CD4-positive, alpha-beta T cell (primary cell): ENCODE measurements around the gene PPIF. TPM values are rescaled to one million over a fixed set of nuclear protein-coding genes. Genes with fewer than 3 reads are reported as not detected.

Experiments
- ATAC-seq: fragments of 200-7000 bp; cut with Tn5 transposase; one replicate; pipeline ENCODE4 v1.10.0; 2022; ENCODE audit warnings: mild to moderate bottlenecking; ENCODE audit not compliant: poor library complexity
- CTCF ChIA-PET: fragments of 350-600 bp; sonication (Branson Sonifier 250); formaldehyde crosslinking; loops from one replicate; lab custom pipeline; 2021; ENCODE audit warnings: antibody characterized with exemption, inconsistent platforms; lab: Charles Lee
- POLR2A ChIA-PET: fragments of 350-600 bp; sonication (Branson Sonifier 250); formaldehyde crosslinking; loops from one replicate; lab custom pipeline; 2021; ENCODE audit warnings: antibody characterized with exemption, inconsistent platforms; lab: Charles Lee
- DNase-seq, 14 experiments: peaks; one replicate each; pipeline ENCODE4 v3.0.0-alpha.2; 2013 to 2020; ENCODE audit warnings: mixed read lengths in 2 of 14
- H3K27ac ChIP-seq, 2 donors: one replicate each; pipeline versions ENCODE4 v1.5.1 to v1.7.0; 2013; ENCODE audit warnings: low read length in 2 of 2, low read depth in 1 of 2, mild to moderate bottlenecking in 1 of 2
- H3K27me3 ChIP-seq, 2 experiments: 1 replicate in 1 of 2; 2 replicates in 1 of 2; pipeline versions ENCODE4 v1.6.1 to v1.7.0; 2013; ENCODE audit warnings: low read length in 2 of 2, control low read depth in 1 of 2, mild to moderate bottlenecking in 1 of 2, moderate library complexity in 1 of 2; ENCODE audit not compliant: insufficient read depth in 2 of 2, control insufficient read depth in 1 of 2
- H3K36me3 ChIP-seq: one replicate; pipeline ENCODE4 v1.6.1; 2013; ENCODE audit warnings: low read length, control low read depth; ENCODE audit not compliant: insufficient read depth
- H3K4me1 ChIP-seq: one replicate; pipeline ENCODE4 v1.6.1; 2013; ENCODE audit warnings: low read length, control low read depth; ENCODE audit not compliant: insufficient read depth
- H3K4me3 ChIP-seq: one replicate; pipeline ENCODE4 v1.5.1; 2013; ENCODE audit warnings: mild to moderate bottlenecking, low read length, moderate library complexity
- H3K9me3 ChIP-seq, 2 experiments: 1 replicate in 1 of 2; 2 replicates in 1 of 2; pipeline versions ENCODE4 v1.6.1 to v1.7.0; 2013; ENCODE audit warnings: low read length in 2 of 2, mild to moderate bottlenecking in 2 of 2, control low read depth in 1 of 2, moderate library complexity in 1 of 2; ENCODE audit not compliant: control insufficient read depth in 1 of 2, insufficient read depth in 1 of 2
- H3K27ac Mint-ChIP-seq: one replicate; pipeline ENCODE4 v1.8.0; 2020; ENCODE audit warnings: mixed read lengths
- H3K27me3 Mint-ChIP-seq: one replicate; pipeline ENCODE4 v1.8.0; 2021; ENCODE audit warnings: mixed read lengths
- H3K36me3 Mint-ChIP-seq: one replicate; pipeline ENCODE4 v1.8.0; 2021; ENCODE audit warnings: low read depth, mixed read lengths
- H3K4me1 Mint-ChIP-seq: one replicate; pipeline ENCODE4 v1.8.0; 2021; ENCODE audit warnings: low read depth, mixed read lengths
- H3K4me3 Mint-ChIP-seq: one replicate; pipeline ENCODE4 v1.8.0; 2020; ENCODE audit warnings: mild to moderate bottlenecking, mixed read lengths
- H3K9me3 Mint-ChIP-seq: one replicate; pipeline ENCODE4 v1.8.0; 2020; ENCODE audit warnings: mixed read lengths
- intact Hi-C, 2 experiments: fragments of 100-400 bp; cut with DNase I in 1 of 2; cut with micrococcal nuclease in 1 of 2; formaldehyde crosslinking; loops; one replicate each; pipeline versions ENCODE4 v1.15.1 to v1.9.0; 2023 to 2025; cut with DNase I, micrococcal nuclease
- total RNA-seq, 174 experiments: library from RNA in 2 of 174; stranded (reverse) in 2 of 174; gene quantifications; one replicate each; pipeline ENCODE4 v1.2.3 and lab custom pipeline; 2021 to 2026
- TF ChIP-seq, protein P1 (sequence below): fragments of 200-600 bp; IDR thresholded peaks from one replicate; pipeline ENCODE4 v1.8.0; 2022; ENCODE audit warnings: antibody characterized with exemption, mild to moderate bottlenecking

Gene PPIF
- total RNA-seq, 2 experiments from 2014 or later: 42.4 to 42.7 TPM

DNA sequence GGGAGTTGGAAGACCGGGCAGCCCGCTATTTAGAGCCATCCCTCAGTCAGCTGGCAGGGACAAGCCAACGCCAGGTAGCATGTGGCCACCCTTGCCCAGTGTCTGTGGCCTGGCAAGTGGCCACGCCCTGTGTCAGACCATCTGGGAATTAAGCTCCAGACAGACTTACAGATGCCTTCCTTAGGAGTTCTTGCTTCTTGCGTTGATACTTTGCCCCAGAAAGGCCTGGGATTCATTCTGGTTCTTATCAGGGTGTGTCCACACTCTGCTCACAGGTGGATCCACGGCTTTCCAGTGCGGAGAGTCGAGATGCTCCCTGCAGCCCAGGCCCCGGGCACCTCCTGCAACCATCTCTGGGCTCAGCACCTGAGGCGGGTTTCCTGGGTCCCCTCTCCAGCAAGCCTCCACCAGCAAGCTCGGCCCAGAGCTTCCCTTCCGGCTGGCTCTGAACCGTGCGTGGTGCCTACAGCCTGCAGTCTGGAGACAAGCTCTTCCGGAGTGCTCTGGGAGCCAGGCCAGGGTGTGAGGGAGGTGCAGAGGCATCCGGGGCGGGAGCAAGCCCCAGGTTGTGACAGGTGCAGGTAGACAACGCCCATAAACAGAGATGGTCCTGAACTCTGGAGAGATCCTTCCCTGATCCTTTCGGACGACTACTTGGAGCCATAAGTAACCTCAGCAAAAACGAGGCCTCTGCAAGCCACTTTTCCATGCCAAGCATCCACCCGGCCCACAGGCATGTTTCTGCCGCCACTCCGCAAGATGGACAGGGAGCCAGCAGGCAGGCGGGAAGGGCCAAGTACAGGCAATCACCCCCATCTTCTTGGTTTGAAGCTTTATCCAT, 32.3 kb upstream of the PPIF start:
- Histone ChIP-seq H3K36me3 (peaks cover 3% of the 10 kb centered on the region), H3K4me1 (peaks cover 39% of the 10 kb centered on the region), H3K27ac (no peak overlapping the region), H3K9me3 (peaks cover 0 to 4% of the 10 kb centered on the region in 2 experiments), H3K4me3 (no peak overlapping the region), H3K27me3 (no peaks in the 10 kb centered on the region)
- ATAC-seq (no peak), DNase-seq (no peak)
- POLR2A ChIA-PET: no interaction called here
- Mint-ChIP-seq H3K4me1 (peaks cover 44% of the 10 kb centered on the region), H3K27ac (no peak overlapping the region), H3K4me3 (no peak overlapping the region), H3K9me3 (no peaks in the 10 kb centered on the region), H3K36me3 (peaks cover 15% of the 10 kb centered on the region), H3K27me3 (peaks cover 6% of the 10 kb centered on the region)
- TF ChIP-seq, protein P1, sequence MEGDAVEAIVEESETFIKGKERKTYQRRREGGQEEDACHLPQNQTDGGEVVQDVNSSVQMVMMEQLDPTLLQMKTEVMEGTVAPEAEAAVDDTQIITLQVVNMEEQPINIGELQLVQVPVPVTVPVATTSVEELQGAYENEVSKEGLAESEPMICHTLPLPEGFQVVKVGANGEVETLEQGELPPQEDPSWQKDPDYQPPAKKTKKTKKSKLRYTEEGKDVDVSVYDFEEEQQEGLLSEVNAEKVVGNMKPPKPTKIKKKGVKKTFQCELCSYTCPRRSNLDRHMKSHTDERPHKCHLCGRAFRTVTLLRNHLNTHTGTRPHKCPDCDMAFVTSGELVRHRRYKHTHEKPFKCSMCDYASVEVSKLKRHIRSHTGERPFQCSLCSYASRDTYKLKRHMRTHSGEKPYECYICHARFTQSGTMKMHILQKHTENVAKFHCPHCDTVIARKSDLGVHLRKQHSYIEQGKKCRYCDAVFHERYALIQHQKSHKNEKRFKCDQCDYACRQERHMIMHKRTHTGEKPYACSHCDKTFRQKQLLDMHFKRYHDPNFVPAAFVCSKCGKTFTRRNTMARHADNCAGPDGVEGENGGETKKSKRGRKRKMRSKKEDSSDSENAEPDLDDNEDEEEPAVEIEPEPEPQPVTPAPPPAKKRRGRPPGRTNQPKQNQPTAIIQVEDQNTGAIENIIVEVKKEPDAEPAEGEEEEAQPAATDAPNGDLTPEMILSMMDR: no peak
- CTCF ChIA-PET: no interaction called here
- intact Hi-C loops: no loop called here

DNA sequence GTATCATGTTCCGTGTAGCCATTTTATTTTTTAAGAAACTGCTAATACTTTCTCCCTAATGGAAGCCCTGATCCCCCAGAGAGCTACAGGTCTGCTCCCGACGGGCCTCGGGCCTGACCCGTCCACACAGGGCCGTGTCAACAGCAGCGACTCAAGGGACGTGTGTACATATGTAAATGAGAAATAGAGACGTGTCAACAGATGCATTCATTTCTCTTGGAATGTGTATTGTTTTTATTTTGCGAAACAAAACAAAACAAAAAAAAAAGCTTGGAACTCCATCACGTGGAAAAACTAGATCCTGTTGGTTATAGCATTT, 31.7 kb upstream of the PPIF start:
- ChIA-PET CTCF (no interaction called here), POLR2A (interaction anchor here (0.7 kb wide), 1 partner anchor 75 kb away, joined by 3 read pairs; no protein-coding TSS in a partner anchor)
- intact Hi-C loops: no loop called here
- Mint-ChIP-seq H3K27me3 (peaks cover 6% of the 10 kb centered on the region), H3K36me3 (peaks cover 15% of the 10 kb centered on the region), H3K9me3 (no peaks in the 10 kb centered on the region), H3K4me3 (no peak overlapping the region), H3K4me1 (peaks cover 50% of the 10 kb centered on the region), H3K27ac (no peak overlapping the region)
- H3K4me3 ChIP-seq: no peak overlapping the region
- no peak for DNase-seq
- TF ChIP-seq, protein P1: no peak
- peaks cover 0 to 4% of the 10 kb centered on the region in 2 experiments for H3K9me3 ChIP-seq
- ATAC-seq: no peak
- no peaks in the 10 kb centered on the region for H3K27me3 ChIP-seq
- H3K4me1 ChIP-seq: peaks cover 45% of the 10 kb centered on the region
- H3K36me3 ChIP-seq: peaks cover 3% of the 10 kb centered on the region
- no peak overlapping the region for H3K27ac ChIP-seq

DNA sequence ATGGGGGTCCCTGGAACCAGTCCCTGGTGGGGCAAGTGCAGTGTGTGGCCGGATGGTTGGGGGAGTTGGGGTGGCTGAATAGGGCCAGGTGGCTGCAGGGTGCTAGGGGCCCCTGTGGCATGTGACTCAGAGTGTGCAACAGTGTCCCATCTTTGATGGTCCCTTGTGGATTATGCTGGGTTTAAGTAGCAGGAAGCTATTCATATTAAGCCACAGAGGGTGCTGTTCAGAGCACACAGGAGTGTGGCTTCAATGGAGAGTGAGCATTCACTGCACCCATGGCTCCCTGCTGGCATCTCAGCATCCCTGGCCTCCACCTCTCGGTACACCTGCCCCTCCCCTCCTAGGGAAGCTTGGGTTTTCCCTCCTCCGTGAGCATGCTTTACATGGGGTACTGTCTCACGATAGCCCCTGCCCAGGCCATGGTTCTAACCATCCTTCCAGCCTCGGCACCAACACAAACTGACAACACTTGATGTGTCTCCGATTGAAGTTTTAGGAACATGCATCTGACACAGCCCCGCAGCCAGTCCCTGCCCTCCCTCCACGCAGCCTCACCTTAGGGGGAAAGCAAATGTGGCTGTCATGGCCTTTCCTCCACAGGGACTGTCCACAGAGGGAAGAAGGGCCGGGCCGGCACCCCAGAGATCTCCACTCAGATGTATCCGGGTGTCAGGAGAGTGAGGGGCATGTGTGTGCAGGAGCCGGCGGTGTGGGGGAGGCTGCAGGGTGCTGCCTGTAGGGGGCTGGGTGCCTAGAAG, 30.4 kb upstream of the PPIF start:
- H3K27ac Mint-ChIP-seq: peak overlapping the region; percentile 90
- POLR2A ChIA-PET: interaction anchor here (1.3 to 1.9 kb wide), 3 partner anchors 12 to 42 kb away, joined by 3 to 6 read pairs (median 5); no protein-coding TSS in a partner anchor
- no peaks in the 10 kb centered on the region for H3K9me3 Mint-ChIP-seq
- ATAC-seq (peak; percentile 37), DNase-seq (peak in 4 of 14 experiments; percentile 17 to 42 (median 31))
- H3K4me3 ChIP-seq: peak overlapping the region; percentile 15
- no peak overlapping the region for H3K27ac ChIP-seq
- peaks cover 58% of the 10 kb centered on the region for H3K4me1 ChIP-seq
- TF ChIP-seq, protein P1: no peak
- H3K4me1 Mint-ChIP-seq: peaks cover 62% of the 10 kb centered on the region
- H3K36me3 Mint-ChIP-seq: peaks cover 15% of the 10 kb centered on the region
- intact Hi-C loops: no loop called here
- H3K27me3 Mint-ChIP-seq: peaks cover 6% of the 10 kb centered on the region
- no peaks in the 10 kb centered on the region for H3K27me3 ChIP-seq
- CTCF ChIA-PET: interaction anchor here (0.9 kb wide), 1 partner anchor 31 kb away, joined by 3 read pairs; no protein-coding TSS in a partner anchor
- peak overlapping the region; percentile 89 for H3K4me3 Mint-ChIP-seq
- H3K36me3 ChIP-seq: peaks cover 3% of the 10 kb centered on the region
- H3K9me3 ChIP-seq: peaks cover 0 to 4% of the 10 kb centered on the region in 2 experiments
